Vagina (tissue), 2 donors: ENCODE results near the gene CSAG1. TPM values are rescaled to one million over a fixed set of nuclear protein-coding genes. Genes with fewer than 3 reads are reported as not detected.
"Not testable (repeated sequence)": the region's sequence is repeated elsewhere in the genome, so short reads cannot be mapped to it uniquely, and the experiment has no call there.

Experiments
- DNase-seq, 2 donors: peaks; one replicate each; pipeline ENCODE4 v3.0.0-alpha.2; 2017; ENCODE audit errors: extremely low spot score in 2 of 2
- H3K27ac ChIP-seq: fragments of 200-600 bp; sonication (generic); one replicate; pipeline ENCODE4 v1.5.1; 2019
- H3K27me3 ChIP-seq: fragments of 200-600 bp; sonication (generic); one replicate; pipeline ENCODE4 v1.5.1; 2019
- H3K36me3 ChIP-seq, 2 donors: fragments of 200-600 bp; sonication (generic); one replicate each; pipeline ENCODE4 v1.5.1; 2017 to 2019
- H3K4me1 ChIP-seq: fragments of 200-600 bp; sonication (generic); one replicate; pipeline ENCODE4 v1.5.1; 2019
- H3K4me3 ChIP-seq, 2 donors: fragments of 200-600 bp; sonication (generic); 1 replicate in 1 of 2; 2 replicates in 1 of 2; pipeline ENCODE4 v1.5.1; 2016 to 2019
- H3K9me3 ChIP-seq: fragments of 200-600 bp; sonication (generic); one replicate; pipeline ENCODE4 v1.5.1; 2019
- intact Hi-C: fragments of 100-400 bp; cut with DNase I; formaldehyde crosslinking; loops from one replicate; pipeline ENCODE4 v1.15.1; 2023
- total RNA-seq: library from RNA; depleted of rRNA; stranded (reverse); fragments of >200 nt; gene quantifications from one replicate; pipeline ENCODE4 v1.2.3, GENCODE V29; 2016

The CSAG1 gene
- total RNA-seq, 1 donor from 2014 or later, result not detected

GRCh38 chrX:152706500-152706899 is 27.0 kb downstream of the CSAG1 start:
- intact Hi-C loops, H3K27me3 ChIP-seq, H3K27ac ChIP-seq, H3K4me3 ChIP-seq, H3K4me1 ChIP-seq, H3K9me3 ChIP-seq, DNase-seq, H3K36me3 ChIP-seq: not testable (repeated sequence)

- H3K4me1 ChIP-seq, H3K9me3 ChIP-seq, H3K27me3 ChIP-seq, H3K27ac ChIP-seq, H3K4me3 ChIP-seq, intact Hi-C loops, H3K36me3 ChIP-seq: not testable (repeated sequence)
- DNase-seq, result peak in 1 of 2 donors; percentile 79
Observed at GRCh38 chrX:152700390-152700789, 33.1 kb downstream of the CSAG1 start.

GRCh38 chrX:152697952-152698931 is 35.3 kb downstream of the CSAG1 start, which contains the start of gene MAGEA3:
MAGEA3 (plus strand) TSS chrX:152698794; CDS start chrX:152700833, 2,039 bp downstream.
- H3K9me3 ChIP-seq, DNase-seq, H3K4me1 ChIP-seq, H3K36me3 ChIP-seq, H3K27me3 ChIP-seq, H3K4me3 ChIP-seq, H3K27ac ChIP-seq, intact Hi-C loops: not testable (repeated sequence)

GRCh38 chrX:152681012-152681411 is 52.5 kb downstream of the CSAG1 start:
- H3K27me3 ChIP-seq, DNase-seq, intact Hi-C loops: not testable (repeated sequence)

More at GRCh38 chrX:152681012-152681411, 52.5 kb downstream of the CSAG1 start:
- H3K4me3 ChIP-seq, H3K36me3 ChIP-seq, H3K27ac ChIP-seq, H3K4me1 ChIP-seq, H3K9me3 ChIP-seq: not testable (repeated sequence)

Other genes with a start within 250 kb of the CSAG1 start
- gene GABRQ, start 95.8 kb downstream of the CSAG1 start, total RNA-seq, result 1.2 TPM
- gene MAGEA3, start 34.9 kb downstream of the CSAG1 start, total RNA-seq, result not detected
- not detected for gene CSAG2, start 24.4 kb downstream of the CSAG1 start, total RNA-seq
- gene MAGEA2B, start 19.1 kb downstream of the CSAG1 start, total RNA-seq, result not detected
- gene MAGEA12, start within 50 bp of the CSAG1 start, total RNA-seq, result not detected
- gene MAGEA2, start 20.1 kb upstream of the CSAG1 start, total RNA-seq, result not detected
- gene CSAG3, start 25.5 kb upstream of the CSAG1 start, total RNA-seq, result not detected
- gene MAGEA6, start 36.0 kb upstream of the CSAG1 start, total RNA-seq, result not detected
- 24.6 TPM for gene CETN2, start 97.0 kb upstream of the CSAG1 start, total RNA-seq
- gene NSDHL, start 97.3 kb upstream of the CSAG1 start, total RNA-seq, result 15.2 TPM
- gene ZNF185, start 164.3 kb upstream of the CSAG1 start, total RNA-seq, result 98.2 TPM